Hematopoietic multipotent progenitor cell treated with erythropoietin and hydrocortisone succinate and interleukin-3 and kit ligand, for 17 days (in vitro differentiated cells): Measurements from ENCODE around the gene MMP28.

Experiments used
- DNase-seq: peaks from one replicate; pipeline ENCODE4 v3.0.0-alpha.2; 2015; ENCODE audit warnings: low spot score

MMP28 gene, protein sequence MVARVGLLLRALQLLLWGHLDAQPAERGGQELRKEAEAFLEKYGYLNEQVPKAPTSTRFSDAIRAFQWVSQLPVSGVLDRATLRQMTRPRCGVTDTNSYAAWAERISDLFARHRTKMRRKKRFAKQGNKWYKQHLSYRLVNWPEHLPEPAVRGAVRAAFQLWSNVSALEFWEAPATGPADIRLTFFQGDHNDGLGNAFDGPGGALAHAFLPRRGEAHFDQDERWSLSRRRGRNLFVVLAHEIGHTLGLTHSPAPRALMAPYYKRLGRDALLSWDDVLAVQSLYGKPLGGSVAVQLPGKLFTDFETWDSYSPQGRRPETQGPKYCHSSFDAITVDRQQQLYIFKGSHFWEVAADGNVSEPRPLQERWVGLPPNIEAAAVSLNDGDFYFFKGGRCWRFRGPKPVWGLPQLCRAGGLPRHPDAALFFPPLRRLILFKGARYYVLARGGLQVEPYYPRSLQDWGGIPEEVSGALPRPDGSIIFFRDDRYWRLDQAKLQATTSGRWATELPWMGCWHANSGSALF

DNA sequence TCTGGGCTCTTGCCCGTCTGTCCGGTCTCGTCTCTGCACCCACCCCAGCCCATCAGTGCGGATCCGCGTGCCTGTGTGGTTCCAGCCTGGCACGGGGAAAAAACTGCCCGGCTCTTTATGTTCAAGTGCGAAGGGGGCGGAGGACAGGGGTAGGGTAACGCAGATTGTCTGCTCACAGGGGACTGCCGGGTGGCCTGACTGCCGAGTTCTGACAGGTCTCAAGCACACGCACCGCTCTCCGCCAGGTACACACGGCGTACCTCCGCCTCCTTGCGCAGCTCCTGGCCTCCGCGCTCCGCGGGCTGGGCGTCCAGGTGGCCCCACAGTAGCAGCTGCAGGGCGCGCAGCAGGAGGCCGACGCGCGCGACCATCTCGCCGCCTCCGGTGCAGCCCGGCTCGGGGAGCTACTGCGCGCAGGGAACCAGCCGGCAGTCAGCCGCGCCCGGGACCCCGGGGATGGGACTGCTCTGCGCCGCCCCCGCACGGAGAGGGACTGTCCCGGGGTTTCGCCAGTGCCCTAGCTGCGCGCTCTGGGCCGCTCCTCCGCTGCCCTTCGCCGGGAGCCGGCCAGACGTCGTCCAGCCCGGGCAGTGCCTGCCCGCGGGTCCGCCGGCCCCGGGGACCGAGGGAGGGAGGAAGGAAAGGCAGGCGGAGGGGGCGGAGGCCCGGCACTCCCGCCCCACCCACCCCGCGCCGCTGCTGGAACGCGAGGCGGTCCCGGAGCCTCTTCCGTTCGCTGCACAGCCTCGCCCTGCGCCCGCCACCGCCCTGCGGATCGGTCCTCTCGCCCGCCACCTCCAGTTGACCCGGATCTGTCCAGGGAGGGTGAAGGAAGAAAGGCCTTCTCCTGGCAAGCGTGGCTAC is at the start of gene MMP28:
Gene MMP28, minus strand, starts transcription at position 635 of the 864 bp plus-strand sequence. Its CDS starts 264 bp downstream, at position 371.
- DNase-seq, result no peak

DNA sequence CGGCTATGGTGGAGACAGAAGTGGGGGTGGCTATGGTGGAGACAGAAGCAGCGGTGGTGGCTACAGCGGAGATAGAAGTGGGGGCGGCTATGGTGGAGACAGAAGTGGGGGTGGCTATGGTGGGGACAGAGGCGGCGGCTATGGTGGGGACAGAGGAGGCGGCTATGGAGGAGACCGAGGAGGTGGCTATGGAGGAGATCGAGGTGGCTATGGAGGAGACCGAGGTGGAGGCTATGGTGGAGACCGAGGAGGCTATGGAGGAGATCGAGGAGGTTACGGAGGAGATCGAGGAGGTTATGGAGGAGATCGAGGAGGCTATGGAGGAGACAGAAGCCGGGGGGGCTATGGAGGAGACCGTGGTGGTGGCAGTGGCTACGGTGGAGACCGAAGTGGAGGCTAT is 49.1 kb upstream of the MMP28 start:
- no peak for DNase-seq

DNA sequence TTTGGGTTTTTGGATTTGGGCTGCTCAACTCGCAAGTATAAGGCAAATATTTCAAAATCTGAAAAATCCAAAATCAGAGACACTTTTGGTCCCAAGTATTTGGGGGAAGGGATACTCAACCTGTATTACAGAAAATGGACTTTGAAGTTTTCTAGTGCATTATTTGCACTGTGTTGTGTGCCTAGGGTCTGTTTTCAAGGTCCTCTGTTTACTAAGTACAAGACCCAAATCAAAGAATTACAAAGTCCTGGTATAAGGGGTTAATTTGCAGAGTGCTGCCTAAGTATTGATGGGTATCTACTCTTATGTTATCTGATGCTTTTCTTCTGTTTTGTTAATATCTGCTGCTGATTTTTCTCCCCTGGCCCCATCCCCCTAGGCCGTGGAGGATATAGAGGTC is 48.3 kb upstream of the MMP28 start:
- DNase-seq, result no peak

DNA sequence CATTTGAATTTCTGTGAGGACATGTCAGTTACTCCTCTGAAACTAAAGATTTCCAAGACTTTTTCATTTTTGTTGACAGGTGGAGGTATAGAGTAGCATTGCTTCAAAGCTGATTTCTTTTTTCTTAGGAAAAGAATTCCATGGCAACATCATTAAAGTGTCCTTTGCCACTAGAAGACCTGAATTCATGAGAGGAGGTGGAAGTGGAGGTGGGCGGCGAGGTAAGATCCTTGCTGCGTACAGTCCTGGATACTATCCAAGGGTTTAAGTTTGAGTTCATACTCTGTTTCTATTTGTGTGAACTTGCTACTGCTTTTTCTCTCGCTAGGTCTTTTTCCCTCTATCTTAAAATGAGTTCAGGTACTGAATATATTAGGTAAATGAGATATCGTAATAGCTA is 46.8 kb upstream of the MMP28 start:
- no peak for DNase-seq

DNA sequence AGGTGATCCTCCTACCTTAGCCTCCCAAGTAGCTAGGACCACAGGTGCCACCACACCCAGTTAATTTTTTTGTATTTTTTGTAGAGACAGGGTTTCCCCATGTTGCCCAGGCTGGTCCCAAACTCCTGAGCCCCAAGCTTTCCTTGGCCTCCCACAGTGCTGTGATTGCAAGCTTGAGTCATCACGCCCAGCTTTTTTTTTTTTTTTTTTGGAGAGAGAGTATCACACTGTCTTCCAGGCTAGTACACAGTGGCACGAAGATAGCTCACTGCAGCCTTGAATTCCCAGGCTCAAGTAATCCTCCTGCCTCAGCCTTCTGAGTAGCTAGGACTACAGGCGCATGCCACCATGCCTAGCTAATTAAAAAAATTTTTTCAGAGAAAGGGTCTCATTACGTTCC is 46.1 kb upstream of the MMP28 start:
- no peak for DNase-seq

DNA sequence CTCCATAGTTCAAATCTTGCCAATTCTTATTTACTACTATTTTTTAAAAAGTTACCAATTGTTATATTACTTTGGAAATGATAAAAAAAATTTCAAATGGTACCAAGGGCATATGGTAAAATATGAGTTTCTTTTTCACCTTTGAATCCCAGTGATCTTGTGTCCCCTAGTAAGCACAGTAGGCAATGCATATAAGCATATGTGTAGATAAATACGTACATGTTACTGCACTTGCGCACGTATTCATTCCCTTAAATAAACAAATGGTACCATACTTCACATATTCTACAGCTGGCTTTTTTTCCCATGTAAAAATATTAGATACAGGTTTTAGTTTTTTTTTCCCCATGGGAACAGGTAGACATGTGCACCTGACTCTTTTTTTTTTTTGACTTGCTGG is 45.7 kb upstream of the MMP28 start:
- no peak for DNase-seq

DNA sequence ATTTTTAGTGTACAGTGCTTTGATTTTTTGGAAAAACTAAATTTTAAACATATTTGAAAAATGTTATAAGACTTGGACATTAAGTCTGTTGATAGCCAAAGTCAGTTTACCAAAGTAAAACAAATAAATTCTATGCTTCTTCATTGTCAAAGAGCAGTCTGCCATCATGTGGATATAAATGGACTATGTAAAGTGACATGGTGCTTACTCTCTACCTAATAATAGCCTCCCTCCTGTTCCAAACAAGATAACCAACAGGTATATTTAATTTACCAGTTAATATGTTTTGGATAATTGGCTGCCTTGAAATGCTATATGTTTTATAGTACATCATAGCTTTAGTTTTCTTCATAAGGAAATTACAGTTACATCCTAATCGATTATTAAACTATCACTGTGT is 29.8 kb upstream of the MMP28 start:
- no peak for DNase-seq

DNA sequence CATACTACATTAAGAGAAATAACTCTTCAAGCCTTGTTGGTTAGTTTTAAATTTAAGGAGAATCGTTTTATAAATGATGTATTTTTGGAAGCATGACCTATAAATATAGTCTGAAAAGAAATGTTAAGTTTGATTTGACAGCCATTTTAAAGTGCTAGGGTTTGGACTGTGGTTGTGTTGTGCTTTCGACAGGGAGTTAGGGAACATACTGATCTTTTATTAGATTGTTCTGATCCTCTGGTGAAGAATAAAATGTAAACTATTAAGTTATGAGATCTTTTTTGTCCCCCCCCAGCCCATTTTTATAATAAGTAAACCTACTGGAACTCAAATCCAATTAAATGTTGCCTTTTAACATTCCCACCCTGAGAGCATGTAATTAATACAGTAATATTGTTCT is 25.9 kb upstream of the MMP28 start:
- DNase-seq, result no peak

DNA sequence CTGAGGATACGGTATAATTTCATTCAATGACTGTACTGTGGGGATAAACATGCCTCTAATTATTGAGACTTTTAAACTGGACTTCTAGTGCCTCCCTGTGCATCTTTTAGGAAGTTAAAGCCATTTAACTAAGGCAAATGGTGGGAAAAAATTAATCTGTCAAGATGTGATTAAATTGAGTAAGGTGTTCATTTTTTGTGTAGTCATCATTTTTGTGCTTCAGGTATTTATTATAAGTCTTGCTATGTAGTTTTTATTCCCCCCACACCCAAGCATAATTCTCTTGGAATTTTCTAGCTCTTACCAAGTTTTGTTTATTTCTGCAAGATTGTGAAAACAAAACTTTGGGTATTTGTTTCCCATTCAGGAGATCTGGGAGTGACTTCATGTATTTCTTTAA is 24.0 kb upstream of the MMP28 start:
- DNase-seq, result no peak

DNA sequence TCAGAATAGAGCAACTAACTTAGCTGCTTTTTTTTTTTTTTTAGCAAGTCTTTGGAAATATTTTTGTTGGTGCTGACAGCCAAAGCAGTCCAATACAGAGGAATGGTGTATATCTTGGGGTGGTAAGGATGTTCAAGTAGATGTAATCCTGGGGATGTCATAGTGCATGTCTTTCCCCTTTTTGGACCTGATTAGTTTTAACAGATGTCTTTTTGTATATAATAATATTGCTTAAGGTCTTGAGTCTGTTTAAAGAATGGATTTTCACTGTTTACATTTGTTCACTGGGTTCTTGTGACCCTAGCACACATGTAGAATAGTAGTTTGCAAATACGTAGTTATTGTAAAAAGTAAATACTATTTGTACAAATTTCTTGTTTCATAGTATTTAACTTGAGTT is 21.8 kb upstream of the MMP28 start:
- no peak for DNase-seq

DNA sequence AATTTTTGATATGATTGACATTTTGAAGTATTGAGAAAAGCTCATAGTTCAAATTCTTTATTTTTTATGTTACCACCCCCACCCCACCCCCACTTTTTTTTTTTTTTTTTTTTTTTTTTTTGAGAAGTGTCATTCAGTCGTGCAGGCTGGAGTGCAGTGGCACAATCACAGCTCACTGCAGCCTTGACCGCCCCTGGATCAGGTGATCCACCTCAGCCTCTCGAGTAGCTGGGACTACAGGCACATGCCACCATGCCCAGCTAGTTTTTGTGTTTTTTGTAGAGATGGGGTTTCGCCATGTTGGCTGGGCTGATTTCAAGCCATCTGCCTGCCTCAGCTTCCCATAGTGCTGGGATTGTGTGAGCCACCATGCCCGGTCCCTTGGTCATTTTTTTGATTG is 21.3 kb upstream of the MMP28 start:
- DNase-seq, result no peak

DNA sequence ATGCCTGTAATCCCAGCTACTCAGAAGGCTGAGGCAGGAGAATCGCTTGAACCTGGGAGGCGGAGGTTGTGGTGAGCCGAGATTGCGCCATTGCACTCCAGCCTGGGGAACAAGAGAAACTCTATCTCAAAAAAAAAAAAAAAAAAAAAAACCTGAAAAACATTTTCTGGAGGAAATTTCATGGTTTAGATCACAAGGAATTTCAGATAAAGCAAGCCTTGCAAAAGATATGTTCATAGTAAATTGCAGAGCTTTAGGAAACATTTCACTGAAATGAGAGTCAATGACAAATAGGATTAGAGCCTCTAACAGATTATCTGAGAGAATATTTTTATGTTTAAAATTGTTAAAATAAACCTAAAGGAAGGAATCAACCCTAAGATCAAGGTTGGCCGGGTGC is 17.0 kb upstream of the MMP28 start:
- no peak for DNase-seq

DNA sequence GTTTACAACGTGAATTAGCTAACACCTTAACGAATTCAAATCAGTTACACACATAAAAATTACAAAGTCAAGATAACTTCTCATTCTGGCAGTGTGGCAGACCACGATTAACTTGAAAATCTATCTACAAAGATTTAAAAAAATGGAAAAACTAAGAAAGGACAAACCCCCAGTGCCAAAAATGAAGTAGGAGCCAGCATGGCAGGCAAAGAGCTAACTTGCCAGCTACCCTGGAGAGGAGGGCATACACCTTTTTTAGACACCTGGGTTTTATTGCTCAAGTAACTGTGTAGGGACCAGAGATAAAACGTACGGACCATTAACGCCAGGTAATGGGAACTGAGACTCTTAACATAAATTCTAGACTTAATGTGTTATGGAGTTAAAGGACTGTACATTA is 16.3 kb upstream of the MMP28 start:
- no peak for DNase-seq

DNA sequence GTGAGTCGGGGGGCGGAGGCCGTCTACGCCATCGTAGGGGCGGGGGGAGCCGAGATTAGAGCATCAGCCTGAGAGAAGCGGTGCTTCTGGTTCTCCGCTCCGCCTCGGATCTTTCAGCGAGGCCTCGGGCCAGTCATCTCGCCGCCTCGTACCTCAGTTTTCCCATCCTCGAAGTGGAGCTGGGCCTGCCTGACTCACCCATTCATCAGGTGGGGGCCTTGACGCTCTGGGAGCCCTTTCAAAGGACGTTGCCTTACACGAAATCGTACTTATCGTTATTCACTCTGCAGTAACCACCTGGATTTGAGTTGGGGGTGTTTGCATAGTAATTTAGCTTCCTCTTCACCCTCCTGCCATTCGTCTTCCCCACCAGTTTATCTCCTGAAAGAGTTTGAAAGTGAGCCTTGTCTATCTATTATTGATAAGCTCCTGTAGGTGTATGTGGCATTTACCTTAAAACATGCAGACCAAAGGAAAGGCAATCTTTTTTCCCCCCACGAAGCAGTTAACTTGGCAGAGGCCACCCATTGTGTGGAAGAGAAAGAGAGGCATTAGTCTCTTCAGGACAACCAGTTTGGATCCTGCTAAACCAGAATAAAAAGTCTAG is 14.5 kb upstream of the MMP28 start:
- peak; percentile 41 for DNase-seq

DNA sequence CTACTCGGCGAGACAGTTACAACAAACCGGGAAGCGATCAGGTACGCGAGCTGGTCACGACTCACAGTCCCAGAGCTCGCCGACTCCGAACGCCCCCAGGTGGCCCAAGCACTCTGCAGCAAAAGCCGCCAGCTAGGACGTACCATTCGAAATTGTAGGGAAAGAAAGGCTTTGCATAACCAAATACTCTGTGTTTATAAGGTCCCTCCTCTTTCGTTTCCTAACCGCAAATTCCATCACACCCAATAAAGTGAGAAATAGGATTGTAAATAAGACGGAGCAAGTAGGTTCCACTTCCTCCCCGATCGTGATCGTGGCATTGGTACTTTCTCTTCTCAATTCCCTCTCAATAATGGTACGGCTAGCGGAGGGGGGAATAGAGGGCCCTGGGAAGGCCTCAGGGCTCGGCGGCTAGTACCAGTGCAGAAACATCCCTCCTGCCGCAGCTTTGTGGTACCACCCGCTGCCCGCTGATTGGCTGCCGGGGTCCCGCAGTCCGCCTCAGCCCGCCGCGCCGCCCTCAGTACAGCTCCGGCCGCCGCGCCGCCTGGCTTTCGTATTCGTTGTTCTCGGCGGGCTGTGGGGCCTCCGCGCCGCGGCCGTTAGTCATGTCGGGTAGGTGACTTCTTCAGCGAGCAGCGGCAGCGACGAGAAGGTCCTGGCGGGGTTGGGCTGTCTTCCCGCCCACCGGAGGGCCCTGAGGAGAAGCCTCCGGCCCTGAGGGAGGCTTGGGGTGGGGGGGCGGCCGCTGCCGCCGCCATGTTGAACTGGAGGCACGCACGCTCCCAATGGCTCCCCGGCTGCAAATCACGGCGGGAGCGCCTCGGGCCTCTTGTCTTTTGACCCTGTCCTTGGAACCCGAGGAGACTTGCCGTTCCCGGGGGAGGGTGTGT is 13.8 kb upstream of the MMP28 start, which contains the start of gene TAF15:
Gene TAF15, plus strand, starts transcription at position 523 of the 893 bp plus-strand sequence. Its CDS starts 86 bp downstream, at position 609.
- DNase-seq, result peak; percentile 97

DNA sequence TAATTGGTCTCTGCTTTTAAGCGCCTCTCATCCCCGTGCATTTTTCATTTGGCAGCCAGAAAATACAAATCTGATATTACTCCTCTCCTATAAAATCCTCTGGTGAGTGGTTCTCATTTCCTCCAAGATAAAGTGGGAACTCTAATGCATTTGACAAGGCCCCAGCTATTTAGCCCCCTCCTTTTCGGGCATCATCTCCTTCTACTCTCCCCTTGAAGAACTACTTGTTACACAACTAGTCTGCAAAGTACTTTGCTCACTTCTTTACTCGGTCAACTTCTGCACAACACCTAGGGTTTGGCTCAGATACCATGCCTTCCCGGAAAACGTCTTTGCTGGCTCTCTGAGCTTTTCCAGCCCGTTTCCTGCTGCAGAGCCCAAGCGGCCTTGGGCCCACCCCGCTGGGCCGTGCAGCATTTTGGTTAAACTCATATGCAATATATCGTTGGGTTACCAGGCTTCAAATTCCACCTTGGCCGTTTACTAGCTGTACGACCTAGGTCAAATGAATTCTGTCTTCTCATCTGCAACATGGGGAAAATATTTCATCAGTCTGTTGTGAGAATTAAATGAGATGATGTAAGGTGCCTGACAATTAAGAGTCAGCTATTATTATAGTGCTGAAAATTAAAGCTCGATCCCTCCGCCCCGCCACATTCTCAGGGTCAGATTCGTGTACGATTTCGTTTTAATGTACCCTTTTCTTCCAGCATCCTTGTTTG is 13.0 kb upstream of the MMP28 start:
- no peak for DNase-seq

DNA sequence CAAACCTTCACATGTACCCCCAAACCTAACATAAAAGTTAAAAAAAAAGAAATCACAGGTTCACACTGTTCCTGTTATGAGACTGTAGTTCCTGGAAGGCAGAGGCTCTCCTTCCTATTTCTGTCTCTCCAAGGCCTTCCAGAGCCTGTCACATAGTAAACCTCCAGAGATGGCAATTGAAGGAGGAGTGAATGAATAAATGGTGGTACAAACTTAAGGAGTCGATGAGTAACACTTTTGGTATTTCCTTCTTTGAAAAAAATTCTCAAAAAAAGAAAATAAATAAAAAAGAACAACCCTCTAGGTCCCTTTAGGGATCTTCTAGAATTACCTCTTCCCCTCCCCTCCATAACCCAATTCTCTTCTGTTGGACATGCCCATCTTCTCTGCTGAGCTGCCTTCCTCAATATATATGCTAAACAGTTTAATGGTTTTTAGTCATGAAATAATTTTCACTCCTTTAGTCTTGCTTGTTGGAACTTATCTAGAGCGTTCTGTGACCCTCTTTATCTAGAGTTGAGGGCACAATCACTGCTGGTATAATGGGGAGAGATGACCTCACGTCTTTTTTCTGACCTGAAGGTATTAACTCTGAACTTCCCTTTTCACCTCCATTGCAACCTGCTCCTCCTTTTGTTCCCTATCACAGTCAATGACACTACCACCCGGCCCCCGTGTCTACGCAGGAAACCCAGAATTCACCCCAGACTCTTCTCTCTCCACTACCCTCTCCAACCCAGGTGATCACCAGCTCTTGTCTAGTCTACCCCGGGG is 12.1 kb upstream of the MMP28 start:
- DNase-seq, result no peak

DNA sequence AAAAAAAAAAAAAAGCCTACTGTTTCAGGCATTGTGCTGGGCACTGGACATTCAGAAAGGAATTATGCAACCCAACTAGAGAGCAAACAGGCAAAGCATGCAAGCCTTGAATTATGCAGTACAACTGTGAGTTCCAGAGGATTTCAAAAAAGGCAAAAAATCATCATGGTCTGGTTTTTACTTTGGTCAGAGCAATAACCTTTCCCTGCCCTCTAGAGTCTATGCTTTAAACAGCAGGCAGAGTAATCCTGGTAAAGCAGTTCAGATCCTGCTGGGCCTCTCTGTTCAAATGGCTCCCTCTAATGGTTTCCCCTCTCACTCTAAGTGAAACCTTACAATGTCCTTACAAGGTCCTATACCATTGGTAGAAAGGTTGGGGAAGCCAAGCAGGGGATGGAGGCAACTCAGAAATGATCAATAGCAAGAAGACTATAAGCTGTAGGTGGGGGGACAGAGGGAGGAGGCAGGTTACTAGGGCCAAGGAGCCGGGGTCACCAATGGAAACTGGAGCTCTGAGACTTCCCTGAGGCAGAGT is 9.3 kb upstream of the MMP28 start:
- DNase-seq, result peak; percentile 64

DNA sequence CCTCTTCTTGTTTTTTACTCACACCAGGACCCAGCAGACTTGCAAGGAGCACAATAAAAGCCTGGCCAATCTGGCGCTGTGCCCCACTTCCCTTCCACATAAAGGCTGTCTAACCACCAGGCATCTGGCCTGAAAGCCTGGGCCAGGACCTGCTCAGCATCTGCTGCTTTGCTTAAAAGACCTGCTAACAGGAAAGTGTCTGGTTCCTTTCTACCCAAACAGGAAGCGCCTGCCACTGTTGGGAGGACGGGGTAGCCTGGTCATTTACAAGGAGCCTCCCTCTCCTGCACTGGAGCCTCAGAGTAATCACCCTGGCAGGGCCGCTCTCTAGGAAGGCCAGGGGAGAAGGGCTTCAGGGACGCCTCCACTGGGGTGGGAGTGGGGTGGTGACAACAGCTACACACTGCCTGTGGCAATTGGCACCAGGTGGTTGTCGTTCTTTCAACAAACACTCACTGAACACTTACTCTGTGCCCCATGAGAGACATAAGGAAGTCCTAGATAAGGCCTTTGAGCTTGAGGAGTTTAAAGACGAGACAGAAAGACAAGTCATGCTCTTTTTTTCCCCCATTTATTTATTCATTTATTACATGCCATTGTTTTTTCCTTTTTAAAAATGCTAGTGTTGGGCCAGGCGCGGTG is 6.3 kb upstream of the MMP28 start:
- DNase-seq, result no peak
